GM21423 (cell line): ENCODE measurements around the gene WDR11.

Experiments used
- ATAC-seq: cut with Tn5 transposase; IDR thresholded peaks from one replicate; pipeline ENCODE4 v1.9.1; 2021; ENCODE audit warnings: mild to moderate bottlenecking, moderate library complexity; ENCODE audit not compliant: unreplicated experiment

Gene WDR11

DNA sequence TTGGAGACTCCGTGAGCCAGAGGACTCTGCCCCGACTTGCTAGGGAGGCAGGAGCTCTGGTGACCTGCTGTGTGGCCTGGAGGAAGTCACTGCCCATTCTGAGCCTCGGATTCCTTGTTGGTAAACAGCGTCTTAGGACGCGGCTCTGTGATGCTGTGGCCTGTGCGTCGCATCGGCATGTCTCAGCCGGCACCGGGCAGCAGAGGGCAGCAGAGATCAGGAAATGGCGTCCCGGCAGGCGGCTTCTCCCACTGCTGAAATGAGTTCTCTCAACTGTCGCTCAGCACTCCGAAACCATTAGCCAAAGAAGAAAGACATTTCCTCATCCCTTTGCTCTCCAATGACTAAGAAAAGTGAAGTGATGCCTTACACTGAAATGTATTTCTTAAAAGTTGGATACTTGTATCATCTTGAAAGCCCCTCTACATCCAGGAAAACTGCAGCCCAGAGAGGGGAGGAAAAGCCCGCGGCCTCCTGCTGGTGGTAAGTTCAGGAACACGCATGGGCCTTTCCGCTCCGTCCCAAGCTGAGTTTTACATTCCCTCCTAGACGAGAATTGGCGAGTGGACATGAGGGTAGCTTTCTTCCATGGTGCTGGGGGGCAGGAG, 91.7 kb downstream of the WDR11 start:
- ATAC-seq, result peak; percentile 91

GRCh38 chr10:120943542-120943941, 92.4 kb downstream of the WDR11 start:
- no peak for ATAC-seq

DNA sequence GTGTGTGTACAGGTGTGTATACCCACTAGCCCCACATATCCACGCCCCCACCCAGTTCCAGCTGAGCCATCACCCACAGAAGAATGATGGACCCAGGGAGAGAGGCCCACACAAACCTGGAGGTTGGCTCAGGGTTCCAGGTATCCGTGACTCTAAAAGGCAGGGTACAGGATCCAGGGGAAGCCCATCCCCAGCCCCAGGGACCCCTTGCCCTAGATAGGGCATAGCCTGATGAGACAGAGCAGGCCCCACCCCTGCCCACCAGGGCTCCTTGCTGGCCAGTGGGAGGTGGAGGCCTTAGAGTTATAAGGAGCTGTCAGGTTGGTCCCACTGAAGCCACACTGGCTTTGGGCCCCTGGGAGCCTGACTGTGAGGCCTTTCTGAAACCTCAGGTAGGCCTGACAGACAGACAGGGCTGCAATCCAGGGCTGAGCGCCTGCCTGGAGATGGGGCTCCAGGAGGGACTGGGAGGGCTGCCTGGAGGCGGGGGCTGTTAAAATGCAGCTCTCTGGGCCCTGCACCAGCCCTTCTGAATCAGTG, 93.5 kb downstream of the WDR11 start:
- ATAC-seq, result no peak

DNA sequence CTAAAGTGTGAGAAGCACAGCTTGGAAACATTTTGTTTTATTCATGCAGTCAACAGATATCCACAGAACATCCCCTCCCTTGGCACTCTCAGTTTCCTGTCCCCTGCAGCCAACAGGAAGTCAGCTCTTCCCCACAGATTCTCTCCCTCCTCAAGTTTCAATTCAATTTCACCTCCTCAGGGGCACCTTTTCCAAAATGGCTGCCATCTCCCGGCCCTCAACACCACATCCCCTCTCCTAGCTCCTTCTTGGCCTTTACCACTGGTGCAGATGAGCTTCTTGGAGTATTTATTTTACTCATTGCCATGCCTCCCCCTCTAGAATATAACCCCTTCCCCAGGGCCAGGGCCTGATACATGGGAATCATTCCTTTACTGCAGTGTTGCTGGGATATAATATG, 94.0 kb downstream of the WDR11 start:
- ATAC-seq, result no peak

DNA sequence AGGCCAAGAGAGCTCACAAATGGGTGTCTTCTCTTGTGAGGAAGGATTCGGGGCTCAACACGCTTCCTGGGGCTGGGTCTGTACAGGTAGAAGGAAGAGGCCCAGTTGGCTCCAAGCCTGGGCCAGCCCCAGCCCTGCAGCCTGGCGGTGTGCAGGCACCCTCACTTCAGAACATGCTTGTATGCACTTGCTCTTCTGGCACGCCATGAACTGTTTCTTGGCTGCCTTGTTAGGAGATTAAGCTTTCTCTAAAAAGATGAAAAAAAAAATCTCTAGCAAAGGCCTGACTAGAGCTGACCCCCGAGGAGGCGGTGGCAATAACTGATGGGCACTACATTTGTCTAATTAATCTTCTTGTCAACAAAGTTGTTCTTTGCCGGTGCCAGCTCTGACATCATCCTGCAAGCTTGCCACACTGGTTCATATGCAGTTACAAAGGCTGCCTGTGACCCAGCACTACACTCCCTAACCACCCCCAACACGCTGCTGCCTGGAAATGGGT, 94.7 kb downstream of the WDR11 start:
- ATAC-seq, result no peak

GRCh38 chr10:120946497-120946896, 95.3 kb downstream of the WDR11 start:
- ATAC-seq, result no peak

DNA sequence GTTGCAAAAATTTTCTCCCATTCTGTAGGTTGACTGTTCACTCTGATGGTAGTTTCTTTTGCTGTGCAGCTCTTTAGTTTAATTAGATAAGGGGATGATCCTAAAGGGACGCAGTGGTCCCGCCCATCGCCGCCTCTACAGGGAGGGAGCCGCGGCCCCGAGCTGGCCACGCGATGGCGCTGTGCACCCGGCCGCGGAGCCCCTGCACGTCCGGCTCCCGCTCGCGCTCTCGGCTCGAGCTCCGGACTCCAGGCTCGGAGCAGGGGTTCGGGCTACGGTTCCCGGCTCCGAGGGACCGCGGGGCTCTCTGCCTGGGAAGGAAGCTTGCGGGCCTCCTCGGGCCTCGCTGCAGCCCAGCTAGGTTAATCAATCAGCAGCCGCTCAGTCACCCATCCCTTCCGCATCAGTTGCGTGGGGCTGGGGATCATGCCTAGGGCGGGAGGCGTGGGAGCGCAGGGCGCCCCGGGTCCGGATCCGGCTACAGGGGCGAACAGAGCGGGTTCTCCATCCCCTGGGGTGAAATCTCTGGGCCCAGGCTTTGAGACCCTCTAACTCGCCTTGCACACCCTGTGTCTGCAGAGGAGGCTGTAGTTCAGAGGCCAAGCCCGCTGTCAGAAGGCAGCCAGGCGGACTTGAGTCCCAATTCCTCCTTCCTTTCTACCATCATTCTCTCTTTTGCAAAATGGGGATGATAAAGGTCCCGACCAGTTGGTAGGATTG, 97.9 kb downstream of the WDR11 start:
- ATAC-seq, result peak; percentile 94

DNA sequence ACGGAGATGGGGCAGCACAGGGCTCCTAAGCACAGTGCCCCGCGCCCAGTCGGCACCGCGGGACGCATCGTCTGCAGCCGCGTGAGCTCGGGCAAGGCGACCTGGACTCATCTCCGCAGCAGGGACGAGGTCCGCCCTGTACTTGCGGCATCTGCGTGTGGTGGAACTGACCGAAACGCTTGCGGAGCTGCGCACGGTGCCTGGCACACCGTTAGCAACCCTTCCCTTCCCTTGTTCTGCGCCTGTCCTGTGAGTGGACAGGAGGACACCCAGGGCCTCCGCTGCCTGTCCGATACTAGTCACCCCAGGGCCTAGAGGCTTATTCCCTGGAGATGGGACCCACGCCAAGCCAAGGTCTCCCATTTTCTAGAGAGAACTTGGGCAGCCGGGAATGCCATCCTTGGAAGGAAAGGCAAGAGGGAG, 98.5 kb downstream of the WDR11 start:
- no peak for ATAC-seq

GRCh38 chr10:120950051-120950561, 98.9 kb downstream of the WDR11 start:
- ATAC-seq, result no peak

- no peak for ATAC-seq
These were observed 100.1 kb downstream of the WDR11 start for GRCh38 chr10:120951288-120951687.

GRCh38 chr10:120953897-120954296, 102.7 kb downstream of the WDR11 start:
- no peak for ATAC-seq
